ENCODE measurements around the gene SPEG. TPM values are rescaled to one million over a fixed set of nuclear protein-coding genes. Genes with fewer than 3 reads are reported as not detected.

Gene SPEG
- total and polyA plus RNA-seq, 4 donors: 81.6 to 1,108 (median 357) TPM

GRCh38 chr2:219484343-219485200 is 49.9 kb downstream of the SPEG start:
- DNase-seq (no peak), ATAC-seq (ENCODE audit: low FRiP score) (no peak)
- 67 to 68% methylated on average over 79 to 89 of the region's 89 CpGs for WGBS, 2 donors
- no peaks in the 10 kb centered on the region for H3K27me3 ChIP-seq (ENCODE audit: control insufficient read depth in 1 of 2, insufficient read depth in 2 of 2, low read length in 1 of 2)
- H3K9me3 ChIP-seq (ENCODE audit: control insufficient read depth, low read length): no peaks in the 10 kb centered on the region
- H3K27ac ChIP-seq (ENCODE audit: low read depth in 1 of 2, low read length in 2 of 2): no peak overlapping the region
- peaks cover 6 to 10% of the 10 kb centered on the region in 2 donors for H3K36me3 ChIP-seq (ENCODE audit: control insufficient read depth in 1 of 2, insufficient read depth in 2 of 2, low read length in 1 of 2)
- no peaks in the 10 kb centered on the region for H3K4me1 ChIP-seq (ENCODE audit: control insufficient read depth in 1 of 2, insufficient read depth in 2 of 2, low read length in 2 of 2)
- intact Hi-C loops (cut with DNase I): no loop called here
- no peak overlapping the region for H3K4me3 ChIP-seq (ENCODE audit: low read length in 2 of 2)

- intact Hi-C loops (cut with DNase I): no loop called here
- DNase-seq (no peak), ATAC-seq (ENCODE audit: low FRiP score) (no peak)
- Histone ChIP-seq H3K27me3 (ENCODE audit: control insufficient read depth in 1 of 2, insufficient read depth in 2 of 2, low read length in 1 of 2) (no peaks in the 10 kb centered on the region), H3K9me3 (ENCODE audit: control insufficient read depth, low read length) (no peaks in the 10 kb centered on the region), H3K27ac (ENCODE audit: low read depth in 1 of 2, low read length in 2 of 2) (no peak overlapping the region), H3K4me1 (ENCODE audit: control insufficient read depth in 1 of 2, insufficient read depth in 2 of 2, low read length in 2 of 2) (no peaks in the 10 kb centered on the region), H3K36me3 (ENCODE audit: control insufficient read depth in 1 of 2, insufficient read depth in 2 of 2, low read length in 1 of 2) (peaks cover 6 to 8% of the 10 kb centered on the region in 2 donors), H3K4me3 (ENCODE audit: low read length in 2 of 2) (no peak overlapping the region)
- 81 to 84% methylated on average over 11 to 12 of the region's 12 CpGs for WGBS, 2 donors
These were observed 50.5 kb downstream of the SPEG start for GRCh38 chr2:219485201-219485580.

- DNase-seq: no peak
- Histone ChIP-seq H3K4me1 (ENCODE audit: control insufficient read depth in 1 of 2, insufficient read depth in 2 of 2, low read length in 2 of 2) (no peaks in the 10 kb centered on the region), H3K27me3 (ENCODE audit: control insufficient read depth in 1 of 2, insufficient read depth in 2 of 2, low read length in 1 of 2) (no peaks in the 10 kb centered on the region), H3K9me3 (ENCODE audit: control insufficient read depth, low read length) (no peaks in the 10 kb centered on the region), H3K4me3 (ENCODE audit: low read length in 2 of 2) (no peak overlapping the region), H3K27ac (ENCODE audit: low read depth in 1 of 2, low read length in 2 of 2) (no peak overlapping the region), H3K36me3 (ENCODE audit: control insufficient read depth in 1 of 2, insufficient read depth in 2 of 2, low read length in 1 of 2) (peaks cover 6 to 9% of the 10 kb centered on the region in 2 donors)
- intact Hi-C loops (cut with DNase I): no loop called here
- WGBS, 2 donors: 69 to 70% methylated on average over 7 to 8 of the region's 8 CpGs
- ATAC-seq (ENCODE audit: low FRiP score): no peak
These were observed 51.8 kb downstream of the SPEG start for GRCh38 chr2:219486380-219486959.

GRCh38 chr2:219488149-219488843 is 53.7 kb downstream of the SPEG start:
- no peak for ATAC-seq (ENCODE audit: low FRiP score)
- H3K27me3 ChIP-seq (ENCODE audit: control insufficient read depth in 1 of 2, insufficient read depth in 2 of 2, low read length in 1 of 2): no peaks in the 10 kb centered on the region
- H3K36me3 ChIP-seq (ENCODE audit: control insufficient read depth in 1 of 2, insufficient read depth in 2 of 2, low read length in 1 of 2): peaks cover 0 to 9% of the 10 kb centered on the region in 2 donors
- no peak for DNase-seq
- no peak overlapping the region for H3K27ac ChIP-seq (ENCODE audit: low read depth in 1 of 2, low read length in 2 of 2)
- 80 to 81% methylated on average over 17 of the region's 17 CpGs for WGBS, 2 donors
- intact Hi-C loops (cut with DNase I): no loop called here
- no peak overlapping the region for H3K4me3 ChIP-seq (ENCODE audit: low read length in 2 of 2)
- no peaks in the 10 kb centered on the region for H3K9me3 ChIP-seq (ENCODE audit: control insufficient read depth, low read length)
- H3K4me1 ChIP-seq (ENCODE audit: control insufficient read depth in 1 of 2, insufficient read depth in 2 of 2, low read length in 2 of 2): no peaks in the 10 kb centered on the region

GRCh38 chr2:219488844-219489194 is 54.2 kb downstream of the SPEG start:
- H3K27ac ChIP-seq (ENCODE audit: low read depth in 1 of 2, low read length in 2 of 2): no peak overlapping the region
- DNase-seq (no peak), ATAC-seq (ENCODE audit: low FRiP score) (no peak)
- intact Hi-C loops (cut with DNase I): no loop called here
- peaks cover 0 to 4% of the 10 kb centered on the region in 2 donors for H3K36me3 ChIP-seq (ENCODE audit: control insufficient read depth in 1 of 2, insufficient read depth in 2 of 2, low read length in 1 of 2)
- 71 to 76% methylated on average over 14 of the region's 14 CpGs for WGBS, 2 donors
- H3K4me1 ChIP-seq (ENCODE audit: control insufficient read depth in 1 of 2, insufficient read depth in 2 of 2, low read length in 2 of 2): no peaks in the 10 kb centered on the region
- H3K9me3 ChIP-seq (ENCODE audit: control insufficient read depth, low read length): no peaks in the 10 kb centered on the region
- no peak overlapping the region for H3K4me3 ChIP-seq (ENCODE audit: low read length in 2 of 2)
- no peaks in the 10 kb centered on the region for H3K27me3 ChIP-seq (ENCODE audit: control insufficient read depth in 1 of 2, insufficient read depth in 2 of 2, low read length in 1 of 2)

GRCh38 chr2:219489315-219489714 is 54.7 kb downstream of the SPEG start:
- H3K4me3 ChIP-seq (ENCODE audit: low read length in 2 of 2): no peak overlapping the region
- WGBS, 2 donors: 85 to 93% methylated on average over 9 of the region's 9 CpGs
- ATAC-seq (ENCODE audit: low FRiP score) (no peak), DNase-seq (no peak)
- intact Hi-C loops (cut with DNase I): no loop called here
- no peaks in the 10 kb centered on the region for H3K9me3 ChIP-seq (ENCODE audit: control insufficient read depth, low read length)
- H3K27ac ChIP-seq (ENCODE audit: low read depth in 1 of 2, low read length in 2 of 2): no peak overlapping the region
- peaks cover 0 to 3% of the 10 kb centered on the region in 2 donors for H3K36me3 ChIP-seq (ENCODE audit: control insufficient read depth in 1 of 2, insufficient read depth in 2 of 2, low read length in 1 of 2)
- H3K27me3 ChIP-seq (ENCODE audit: control insufficient read depth in 1 of 2, insufficient read depth in 2 of 2, low read length in 1 of 2): no peaks in the 10 kb centered on the region
- H3K4me1 ChIP-seq (ENCODE audit: control insufficient read depth in 1 of 2, insufficient read depth in 2 of 2, low read length in 2 of 2): no peaks in the 10 kb centered on the region

GRCh38 chr2:219490186-219490585 is 55.5 kb downstream of the SPEG start:
- H3K27me3 ChIP-seq (ENCODE audit: control insufficient read depth in 1 of 2, insufficient read depth in 2 of 2, low read length in 1 of 2): no peaks in the 10 kb centered on the region
- H3K27ac ChIP-seq (ENCODE audit: low read depth in 1 of 2, low read length in 2 of 2): no peak overlapping the region

GRCh38 chr2:219490600-219491130 is 56.0 kb downstream of the SPEG start:
- intact Hi-C loops (cut with DNase I): no loop called here
- Histone ChIP-seq H3K4me3 (ENCODE audit: low read length in 2 of 2) (no peak overlapping the region), H3K9me3 (ENCODE audit: control insufficient read depth, low read length) (no peaks in the 10 kb centered on the region), H3K27me3 (ENCODE audit: control insufficient read depth in 1 of 2, insufficient read depth in 2 of 2, low read length in 1 of 2) (no peaks in the 10 kb centered on the region), H3K36me3 (ENCODE audit: control insufficient read depth in 1 of 2, insufficient read depth in 2 of 2, low read length in 1 of 2) (peaks cover 0 to 3% of the 10 kb centered on the region in 2 donors), H3K27ac (ENCODE audit: low read depth in 1 of 2, low read length in 2 of 2) (no peak overlapping the region), H3K4me1 (ENCODE audit: control insufficient read depth in 1 of 2, insufficient read depth in 2 of 2, low read length in 2 of 2) (no peaks in the 10 kb centered on the region)
- no peak for DNase-seq
- 59 to 61% methylated on average over 10 of the region's 10 CpGs for WGBS, 2 donors
- ATAC-seq (ENCODE audit: low FRiP score): no peak

More at GRCh38 chr2:219490186-219490585, 55.5 kb downstream of the SPEG start:
- intact Hi-C loops (cut with DNase I): no loop called here
- DNase-seq (no peak), ATAC-seq (ENCODE audit: low FRiP score) (no peak)
- no peaks in the 10 kb centered on the region for H3K9me3 ChIP-seq (ENCODE audit: control insufficient read depth, low read length)
- H3K36me3 ChIP-seq (ENCODE audit: control insufficient read depth in 1 of 2, insufficient read depth in 2 of 2, low read length in 1 of 2): peaks cover 0 to 3% of the 10 kb centered on the region in 2 donors
- 79% methylated on average over 23 of the region's 23 CpGs for WGBS, 2 donors
- H3K4me3 ChIP-seq (ENCODE audit: low read length in 2 of 2): no peak overlapping the region
- H3K4me1 ChIP-seq (ENCODE audit: control insufficient read depth in 1 of 2, insufficient read depth in 2 of 2, low read length in 2 of 2): no peaks in the 10 kb centered on the region
